ENCODE measurements around the gene QSOX2.

GRCh38 chr9:136245219-136246150 lies at the start of gene QSOX2:
- no peak for TF ChIP-seq CTCF (IDR thresholded peaks at IDR 0.05; ENCODE audit: low read length)
- no peak for TF ChIP-seq EZH2 (optimal IDR thresholded peaks at IDR 0.05; ENCODE audit: low read depth, low read length)
